Tibial nerve (tissue), 4 donors: ENCODE results near the gene KDM5B. TPM values are rescaled to one million over a fixed set of nuclear protein-coding genes. Genes with fewer than 3 reads are reported as not detected.

Experiments
- DNase-seq, 2 donors: peaks; one replicate each; pipeline ENCODE4 v3.0.0-alpha.2; 2019; ENCODE audit warnings: low spot score in 2 of 2
- H3K27ac ChIP-seq, 4 donors: fragments of 200-600 bp; sonication (generic) in 3 of 4; one replicate each; pipeline ENCODE4 v1.5.1; 2017 to 2019; ENCODE audit warnings: mild to moderate bottlenecking in 1 of 4
- H3K27me3 ChIP-seq, 2 donors: fragments of 200-600 bp; sonication (generic) in 1 of 2; one replicate each; pipeline versions ENCODE4 v1.5.1 to v1.6.0; 2017 to 2019
- H3K36me3 ChIP-seq, 3 donors: fragments of 200-600 bp; sonication (generic); one replicate each; pipeline ENCODE4 v1.5.1; 2018 to 2019
- H3K4me1 ChIP-seq, 4 donors: fragments of 200-600 bp; sonication (generic) in 3 of 4; one replicate each; pipeline ENCODE4 v1.5.1; 2017 to 2019
- H3K4me3 ChIP-seq, 4 donors: fragments of 200-600 bp; sonication (generic) in 3 of 4; one replicate each; pipeline ENCODE4 v1.5.1; 2017 to 2019; ENCODE audit warnings: mild to moderate bottlenecking in 1 of 4, moderate library complexity in 1 of 4
- H3K9me3 ChIP-seq, 4 donors: fragments of 200-600 bp; sonication (generic) in 3 of 4; one replicate each; pipeline ENCODE4 v1.5.1; 2017 to 2019
- EP300 ChIP-seq, 2 donors: sonication (generic); formaldehyde crosslinking; IDR thresholded peaks; one replicate each; pipeline ENCODE4 v1.6.1; 2017; ENCODE audit warnings: antibody characterized with exemption in 2 of 2, mild to moderate bottlenecking in 1 of 2
- POLR2A ChIP-seq, 2 donors: fragments of 450-650 bp; IDR thresholded peaks; one replicate each; pipeline ENCODE4 v1.6.1; 2017; ENCODE audit warnings: antibody characterized with exemption in 2 of 2, mild to moderate bottlenecking in 2 of 2, moderate library complexity in 2 of 2
- WGBS, 2 donors: methylation state at CpG; one replicate each; pipeline ENCODE4 v1.1.5; 2018; 5-methylcytosine and 5-hydroxymethylcytosine counted together
- total RNA-seq, 4 donors: library from RNA; depleted of rRNA; stranded (reverse); fragments of >200 nt; gene quantifications; one replicate each; pipeline ENCODE4 v1.1.0, GENCODE V29; 2016
- TF ChIP-seq, protein P1 (sequence below), 5 experiments: fragments of 200-600 bp in 3 of 5; fragments of 450-650 bp in 2 of 5; sonication (generic) in 3 of 5; IDR thresholded peaks; one replicate each; pipeline ENCODE4 v1.5.1; 2016 to 2019; ENCODE audit warnings: antibody characterized with exemption in 5 of 5, mild to moderate bottlenecking in 3 of 5, moderate library complexity in 2 of 5

Gene KDM5B
- total RNA-seq, 4 donors from 2014 or later: 39.8 to 61.5 (median 41.2) TPM

DNA sequence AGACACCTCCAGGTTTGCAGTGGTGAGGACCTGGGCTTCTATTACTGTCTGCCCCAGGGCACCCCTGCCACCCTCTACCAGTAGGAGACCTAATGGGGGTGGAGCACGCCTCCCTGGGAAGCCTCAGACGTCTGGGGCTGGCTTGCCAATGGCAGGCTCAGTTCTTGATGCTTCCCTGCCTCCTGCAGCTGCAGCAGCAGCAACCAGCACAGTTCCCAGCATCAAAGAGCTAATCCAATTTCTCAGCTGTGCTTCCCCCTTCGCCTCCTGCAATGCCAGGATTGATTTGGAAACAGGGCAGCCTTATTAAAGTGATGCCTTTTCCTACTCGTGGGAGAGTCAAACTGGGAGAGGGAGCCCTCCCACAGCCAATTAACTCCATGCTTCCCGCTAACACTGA, 106.1 kb downstream of the KDM5B start:
- Histone ChIP-seq H3K36me3 (no peaks in the 10 kb centered on the region), H3K27ac (no peak overlapping the region), H3K9me3 (no peaks in the 10 kb centered on the region), H3K4me3 (no peak overlapping the region), H3K27me3 (peaks cover 0 to 75% of the 10 kb centered on the region in 2 donors), H3K4me1 (no peaks in the 10 kb centered on the region)
- TF ChIP-seq POLR2A (IDR thresholded peaks at IDR 0.05) (no peak), EP300 (IDR thresholded peaks at IDR 0.05) (no peak)
- TF ChIP-seq, protein P1, sequence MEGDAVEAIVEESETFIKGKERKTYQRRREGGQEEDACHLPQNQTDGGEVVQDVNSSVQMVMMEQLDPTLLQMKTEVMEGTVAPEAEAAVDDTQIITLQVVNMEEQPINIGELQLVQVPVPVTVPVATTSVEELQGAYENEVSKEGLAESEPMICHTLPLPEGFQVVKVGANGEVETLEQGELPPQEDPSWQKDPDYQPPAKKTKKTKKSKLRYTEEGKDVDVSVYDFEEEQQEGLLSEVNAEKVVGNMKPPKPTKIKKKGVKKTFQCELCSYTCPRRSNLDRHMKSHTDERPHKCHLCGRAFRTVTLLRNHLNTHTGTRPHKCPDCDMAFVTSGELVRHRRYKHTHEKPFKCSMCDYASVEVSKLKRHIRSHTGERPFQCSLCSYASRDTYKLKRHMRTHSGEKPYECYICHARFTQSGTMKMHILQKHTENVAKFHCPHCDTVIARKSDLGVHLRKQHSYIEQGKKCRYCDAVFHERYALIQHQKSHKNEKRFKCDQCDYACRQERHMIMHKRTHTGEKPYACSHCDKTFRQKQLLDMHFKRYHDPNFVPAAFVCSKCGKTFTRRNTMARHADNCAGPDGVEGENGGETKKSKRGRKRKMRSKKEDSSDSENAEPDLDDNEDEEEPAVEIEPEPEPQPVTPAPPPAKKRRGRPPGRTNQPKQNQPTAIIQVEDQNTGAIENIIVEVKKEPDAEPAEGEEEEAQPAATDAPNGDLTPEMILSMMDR (IDR thresholded peaks at IDR 0.05): no peak
- no peak for DNase-seq
- 47 to 57% methylated on average over 5 of the region's 5 CpGs for WGBS, 2 donors

DNA sequence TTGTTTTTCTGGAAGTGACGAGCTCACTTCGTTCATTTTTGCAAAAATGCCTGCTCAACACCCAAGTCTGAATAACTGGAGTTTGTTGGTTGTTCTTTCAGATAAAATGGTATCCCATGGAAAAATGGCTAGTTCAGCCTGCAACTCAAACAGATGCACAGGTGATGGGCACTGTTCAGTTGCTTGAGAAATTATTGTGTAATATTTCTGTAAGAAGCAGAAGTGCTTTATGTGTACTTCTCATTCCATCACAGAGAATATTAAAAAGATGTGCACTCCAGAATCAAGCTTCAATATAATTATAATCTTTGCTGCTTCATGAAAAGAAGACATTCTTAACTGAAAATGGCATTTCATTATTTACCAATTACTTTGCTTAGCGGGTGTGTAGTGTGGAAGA, 107.0 kb downstream of the KDM5B start:
- Histone ChIP-seq H3K27ac (no peak overlapping the region), H3K36me3 (no peaks in the 10 kb centered on the region), H3K4me3 (no peak overlapping the region), H3K27me3 (peaks cover 0 to 75% of the 10 kb centered on the region in 2 donors), H3K4me1 (no peaks in the 10 kb centered on the region), H3K9me3 (no peaks in the 10 kb centered on the region)
- no peak for DNase-seq
- TF ChIP-seq EP300 (IDR thresholded peaks at IDR 0.05): no peak
- no peak for TF ChIP-seq POLR2A (IDR thresholded peaks at IDR 0.05)
- TF ChIP-seq, protein P1 (IDR thresholded peaks at IDR 0.05): no peak
- WGBS, 2 donors: 87 to 90% methylated on average over 3 of the region's 3 CpGs

DNA sequence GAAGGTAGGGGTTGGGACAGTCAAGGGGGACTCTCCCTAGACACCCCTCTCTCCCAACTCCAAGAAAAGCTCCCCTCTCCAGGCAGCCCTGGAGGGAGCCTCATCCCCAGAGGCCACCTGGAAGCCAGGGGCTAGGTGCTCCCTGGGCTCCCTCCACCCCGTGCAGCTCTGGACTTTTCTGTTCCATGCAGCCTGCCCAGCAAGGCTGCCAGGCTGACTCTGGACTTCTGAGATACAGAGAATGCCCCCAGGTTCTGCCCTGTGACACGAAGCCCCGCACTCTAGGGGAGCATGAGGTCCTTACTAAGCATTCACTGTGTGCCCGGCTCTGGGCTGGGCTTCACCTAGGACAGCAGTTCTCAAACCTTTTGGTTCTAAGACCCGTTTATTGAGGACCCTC, 108.2 kb downstream of the KDM5B start:
- no peak for DNase-seq
- TF ChIP-seq POLR2A (IDR thresholded peaks at IDR 0.05): no peak
- TF ChIP-seq, protein P1 (IDR thresholded peaks at IDR 0.05): no peak
- TF ChIP-seq EP300 (IDR thresholded peaks at IDR 0.05): no peak

DNA sequence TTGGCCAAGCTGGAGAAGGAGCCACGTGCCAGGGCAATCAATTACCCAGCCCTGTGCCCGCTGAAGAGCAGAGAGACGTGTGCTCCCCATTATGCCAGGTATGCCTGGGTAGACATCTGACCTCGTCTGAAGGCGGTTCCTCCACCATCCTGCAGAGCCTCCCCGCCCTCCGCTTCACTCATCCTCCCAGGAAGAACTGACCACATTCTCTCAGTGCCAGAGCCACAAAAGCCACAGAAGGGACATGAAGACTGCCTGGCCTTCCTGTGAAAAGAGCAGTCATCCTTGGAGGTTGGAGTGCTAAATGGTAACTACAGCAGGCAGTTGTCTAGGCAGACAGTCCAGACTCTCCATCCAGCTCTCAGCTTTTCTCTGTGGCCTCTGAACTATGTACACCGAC, 109.9 kb downstream of the KDM5B start:
- WGBS, 2 donors: 53 to 81% methylated on average over 8 of the region's 8 CpGs
- H3K36me3 ChIP-seq: no peaks in the 10 kb centered on the region
- no peaks in the 10 kb centered on the region for H3K4me1 ChIP-seq
- DNase-seq: no peak
- peaks cover 0 to 51% of the 10 kb centered on the region in 2 donors for H3K27me3 ChIP-seq
- no peak overlapping the region for H3K27ac ChIP-seq
- no peak overlapping the region for H3K4me3 ChIP-seq
- no peaks in the 10 kb centered on the region for H3K9me3 ChIP-seq
- TF ChIP-seq POLR2A (IDR thresholded peaks at IDR 0.05) (no peak), EP300 (IDR thresholded peaks at IDR 0.05) (no peak)
- TF ChIP-seq, protein P1 (IDR thresholded peaks at IDR 0.05): no peak

More for the DNA sequence above, 108.2 kb downstream of the KDM5B start:
- WGBS, 2 donors: 64 to 69% methylated on average over 4 to 5 of the region's 5 CpGs
- H3K9me3 ChIP-seq: no peaks in the 10 kb centered on the region
- no peak overlapping the region for H3K4me3 ChIP-seq
- no peaks in the 10 kb centered on the region for H3K4me1 ChIP-seq
- H3K36me3 ChIP-seq: no peaks in the 10 kb centered on the region
- peaks cover 0 to 69% of the 10 kb centered on the region in 2 donors for H3K27me3 ChIP-seq
- H3K27ac ChIP-seq: no peak overlapping the region

DNA sequence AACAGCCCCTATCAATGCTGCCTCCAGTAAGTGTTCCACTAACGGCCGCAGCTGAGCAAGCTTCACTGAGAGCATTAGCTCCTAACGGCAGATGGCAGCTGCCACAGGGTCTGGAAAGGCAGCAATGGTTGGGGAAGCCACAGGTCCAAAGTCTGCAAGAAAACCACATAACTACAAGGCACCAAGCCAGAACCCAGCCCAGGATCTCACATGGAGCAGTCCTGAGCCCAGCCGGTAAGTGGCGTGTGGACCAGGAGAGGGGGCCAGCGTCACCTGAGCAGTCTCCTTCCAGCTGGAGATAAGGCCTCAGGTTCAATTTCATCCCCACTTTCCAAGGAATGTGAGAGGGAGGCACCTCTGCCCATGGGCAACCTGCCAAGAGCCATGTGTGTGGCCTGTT, 111.2 kb downstream of the KDM5B start:
- no peak for TF ChIP-seq POLR2A (IDR thresholded peaks at IDR 0.05)
- no peak for TF ChIP-seq EP300 (IDR thresholded peaks at IDR 0.05)
- TF ChIP-seq, protein P1 (IDR thresholded peaks at IDR 0.05): no peak
- Histone ChIP-seq H3K9me3 (no peaks in the 10 kb centered on the region), H3K36me3 (no peaks in the 10 kb centered on the region), H3K4me3 (no peak overlapping the region), H3K27ac (no peak overlapping the region), H3K27me3 (peaks cover 0 to 39% of the 10 kb centered on the region in 2 donors), H3K4me1 (no peaks in the 10 kb centered on the region)
- 56 to 64% methylated on average over 6 of the region's 6 CpGs for WGBS, 2 donors
- DNase-seq: no peak
